A673 (cell line): ENCODE data around the gene MICALL2.

Experiments
- CTCF ChIP-seq: fragments of 300-800, 200-600 bp; sonication (generic); conservative IDR thresholded peaks from 2 replicates; pipeline ENCODE4 v1.5.1; 2017; ENCODE audit warnings: low read depth, mild to moderate bottlenecking, antibody characterized with exemption, low read length, moderate library complexity, mixed read lengths
- EZH2 ChIP-seq: fragments of 200-600 bp; sonication (generic); IDR thresholded peaks from 2 replicates; pipeline ENCODE4 v1.6.1; 2017; ENCODE audit warnings: borderline replicate concordance, low read depth, mild to moderate bottlenecking, mixed read lengths, antibody characterized with exemption, low read length; ENCODE audit not compliant: poor library complexity, severe bottlenecking

- no peak for TF ChIP-seq CTCF
- TF ChIP-seq EZH2: no peak
Measured at GRCh38 chr7:1391449-1391848, 67.8 kb downstream of the MICALL2 start.
